Measurements from ENCODE around the gene PDE8A.

GRCh38 chr15:85016275-85016674 is 34.6 kb downstream of the PDE8A start:
- TF ChIP-seq CTCF (conservative IDR thresholded peaks at IDR 0.05; ENCODE audit: low read depth, low read length) (no peak), EZH2 (IDR thresholded peaks at IDR 0.05; ENCODE audit: low read length, unreplicated experiment) (no peak), EZH2phosphoT487 (IDR thresholded peaks at IDR 0.05; ENCODE audit: borderline replicate concordance, low read length) (no peak)

Data from PC-3 (cell line).